H1 (cell line): ENCODE results near the gene DUOXA2. TPM values are rescaled to one million over a fixed set of nuclear protein-coding genes. Genes with fewer than 3 reads are reported as not detected.

Experiments used
- CTCF ChIA-PET: fragments of 300-600 bp; sonication (Branson Sonifier 250); formaldehyde crosslinking; loops from one replicate; lab custom pipeline; 2021; ENCODE audit not compliant: partially characterized antibody; lab: Charles Lee
- POLR2A ChIA-PET: fragments of 300-600 bp; sonication (Branson Sonifier 250); formaldehyde crosslinking; loops from one replicate; lab custom pipeline; 2021; ENCODE audit warnings: inconsistent platforms; ENCODE audit not compliant: partially characterized antibody; lab: Charles Lee
- DNase-seq, 2 experiments: peaks; one replicate each; pipeline versions ENCODE4 v3.0.0 to v3.0.0-alpha.2; 2010 to 2022; ENCODE audit warnings: low spot score in 2 of 2, low read depth in 1 of 2, mixed read lengths in 1 of 2
- FAIRE-seq: peaks from 2 replicates; lab custom pipeline; 2011; peaks lifted over from hg19 to GRCh38; lab: Jason Lieb, UNC
- H2AFZ ChIP-seq: 2 replicates; pipeline ENCODE4 v1.8.1; 2012; ENCODE audit warnings: low read length, inconsistent platforms
- H2AK5ac ChIP-seq: 2 replicates; pipeline ENCODE4 v1.6.1; 2013; ENCODE audit warnings: low read depth, low read length
- H2BK120ac ChIP-seq: replicated peaks from 2 replicates; pipeline ENCODE3; 2013; ENCODE audit warnings: low read depth, low read length, inconsistent platforms
- H2BK12ac ChIP-seq: 2 replicates; pipeline ENCODE4 v1.6.1; 2013; ENCODE audit warnings: low read depth, low read length
- H2BK15ac ChIP-seq: 2 replicates; pipeline ENCODE4 v1.6.1; 2013; ENCODE audit warnings: low read length
- H2BK20ac ChIP-seq: 2 replicates; pipeline ENCODE4 v1.6.1; 2013; ENCODE audit warnings: low read length
- H2BK5ac ChIP-seq: 2 replicates; pipeline ENCODE4 v1.6.1; 2013; ENCODE audit warnings: low read depth, low read length
- H3K14ac ChIP-seq: 2 replicates; pipeline ENCODE4 v1.6.1; 2013; ENCODE audit warnings: inconsistent platforms; ENCODE audit not compliant: insufficient read length
- H3K18ac ChIP-seq: 2 replicates; pipeline ENCODE4 v1.6.1; 2013; ENCODE audit warnings: low read length; ENCODE audit errors: extremely low read depth
- H3K23ac ChIP-seq: 2 replicates; pipeline ENCODE4 v1.6.1; 2013; ENCODE audit warnings: inconsistent platforms; ENCODE audit not compliant: insufficient read length
- H3K23me2 ChIP-seq: 2 replicates; pipeline ENCODE4 v1.6.1; 2013; ENCODE audit warnings: low read depth, low read length
- H3K27ac ChIP-seq: 2 replicates; pipeline ENCODE4 v1.6.1; 2011; ENCODE audit warnings: low read depth, low read length, inconsistent platforms
- H3K27me3 ChIP-seq, 4 experiments: replicated peaks in 1 of 4; 1 replicate in 1 of 4; 2 replicates in 3 of 4; pipeline versions ENCODE4 v1.6.1 to v1.8.1; 2011 to 2013; ENCODE audit warnings: low read length in 3 of 4, mild to moderate bottlenecking in 3 of 4, inconsistent platforms in 2 of 4, mixed read lengths in 2 of 4, moderate library complexity in 1 of 4; ENCODE audit not compliant: control insufficient read depth in 3 of 4, insufficient read depth in 3 of 4; ENCODE audit errors: extremely low read depth in 1 of 4
- H3K36me3 ChIP-seq, 4 experiments: 2 replicates each; pipeline versions ENCODE4 v1.6.1 to v1.8.1; 2011 to 2013; ENCODE audit warnings: mild to moderate bottlenecking in 4 of 4, low read length in 3 of 4, moderate library complexity in 2 of 4, control low read depth in 1 of 4, inconsistent platforms in 1 of 4; ENCODE audit not compliant: insufficient read depth in 4 of 4, control insufficient read depth in 2 of 4
- H3K4ac ChIP-seq: replicated peaks from 2 replicates; pipeline ENCODE3; 2013; ENCODE audit warnings: low read length, low read depth, mixed read lengths, inconsistent platforms; ENCODE audit not compliant: insufficient read length
- H3K4me1 ChIP-seq, 4 experiments: replicated peaks in 1 of 4; 1 replicate in 1 of 4; 2 replicates in 3 of 4; pipeline versions ENCODE4 v1.6.1 to v1.8.1; 2011 to 2013; ENCODE audit warnings: low read length in 3 of 4, inconsistent platforms in 2 of 4, mixed read lengths in 1 of 4; ENCODE audit not compliant: insufficient read depth in 4 of 4, control insufficient read depth in 3 of 4
- H3K4me2 ChIP-seq, 2 experiments: 2 replicates each; pipeline versions ENCODE4 v1.6.1 to v1.8.1; 2011 to 2013; ENCODE audit warnings: low read depth in 2 of 2, low read length in 2 of 2, control low read depth in 1 of 2, inconsistent platforms in 1 of 2, mild to moderate bottlenecking in 1 of 2; ENCODE audit not compliant: insufficient read depth in 1 of 2
- H3K4me3 ChIP-seq, 4 experiments: fragments of 200-600, 300-600 bp in 1 of 4; sonication (generic), shearing (Covaris generic), sonication (Bioruptor Twin) in 1 of 4; 2 replicates each; pipeline versions ENCODE4 v1.5.1 to v1.8.1; 2011 to 2016; ENCODE audit warnings: low read length in 4 of 4, low read depth in 3 of 4, control low read depth in 2 of 4, inconsistent platforms in 2 of 4, mild to moderate bottlenecking in 2 of 4, mixed read lengths in 1 of 4, moderate library complexity in 1 of 4; ENCODE audit not compliant: insufficient read depth in 2 of 4; ENCODE audit errors: extremely low read depth in 1 of 4
- H3K56ac ChIP-seq: replicated peaks from 2 replicates; pipeline ENCODE3; 2013; ENCODE audit warnings: low read depth, mild to moderate bottlenecking, mixed read lengths, low read length, inconsistent platforms; ENCODE audit not compliant: insufficient read length
- H3K79me1 ChIP-seq: 2 replicates; pipeline ENCODE4 v1.6.1; 2013; ENCODE audit warnings: low read depth, low read length, control low read depth
- H3K79me2 ChIP-seq, 2 experiments: 2 replicates each; pipeline versions ENCODE4 v1.6.1 to v1.8.1; 2012 to 2013; ENCODE audit warnings: low read length in 2 of 2, mild to moderate bottlenecking in 2 of 2, inconsistent platforms in 1 of 2; ENCODE audit not compliant: insufficient read depth in 2 of 2, control insufficient read depth in 1 of 2
- H3K9ac ChIP-seq, 4 experiments: replicated peaks in 1 of 4; 1 replicate in 1 of 4; 2 replicates in 3 of 4; pipeline versions ENCODE4 v1.6.1 to v1.8.1; 2011 to 2013; ENCODE audit warnings: low read depth in 3 of 4, low read length in 3 of 4, control low read depth in 2 of 4, mild to moderate bottlenecking in 2 of 4, moderate library complexity in 2 of 4, inconsistent platforms in 1 of 4; ENCODE audit errors: extremely low read depth in 1 of 4
- H3K9me3 ChIP-seq, 2 experiments: 2 replicates each; pipeline versions ENCODE4 v1.6.1 to v1.8.1; 2012 to 2013; ENCODE audit warnings: mild to moderate bottlenecking in 2 of 2, moderate library complexity in 2 of 2, control low read depth in 1 of 2, inconsistent platforms in 1 of 2, low read depth in 1 of 2, low read length in 1 of 2, mixed read lengths in 1 of 2; ENCODE audit not compliant: insufficient read depth in 2 of 2
- H4K20me1 ChIP-seq, 2 experiments: replicated peaks in 1 of 2; 2 replicates each; pipeline versions ENCODE3 to v1.8.1; 2011 to 2013; ENCODE audit warnings: inconsistent platforms in 2 of 2, low read length in 2 of 2, mild to moderate bottlenecking in 1 of 2; ENCODE audit not compliant: insufficient read depth in 2 of 2, control insufficient read depth in 1 of 2
- H4K5ac ChIP-seq: 2 replicates; pipeline ENCODE4 v1.6.1; 2013; ENCODE audit warnings: low read length, low read depth, mixed read lengths, inconsistent platforms; ENCODE audit not compliant: insufficient read length
- H4K8ac ChIP-seq: 2 replicates; pipeline ENCODE4 v1.8.0; 2013; ENCODE audit warnings: mild to moderate bottlenecking, moderate library complexity, low read length, inconsistent platforms; ENCODE audit not compliant: insufficient read depth; ENCODE audit errors: extremely low read depth
- H4K91ac ChIP-seq: replicated peaks from 2 replicates; pipeline ENCODE3; 2013; ENCODE audit warnings: low read length, mixed read lengths, inconsistent platforms; ENCODE audit not compliant: insufficient read length
- EGR1 ChIP-seq: IDR thresholded peaks from 2 replicates; pipeline ENCODE4 v1.6.1; 2011; ENCODE audit warnings: low read depth, low read length, borderline replicate concordance
- PHF8 ChIP-seq: fragments of 200-600 bp; sonication (generic); conservative IDR thresholded peaks from 2 replicates; pipeline ENCODE4 v1.7.1; 2012; ENCODE audit warnings: low read depth, mild to moderate bottlenecking, inconsistent platforms, low read length, moderate library complexity
- RAD21 ChIP-seq, 2 experiments: IDR thresholded peaks in 1 of 2; conservative IDR thresholded peaks in 1 of 2; 2 replicates each; pipeline ENCODE4 v1.6.1; 2011; ENCODE audit warnings: low read depth in 2 of 2, low read length in 2 of 2, improper control_type of control experiment in 1 of 2, inconsistent platforms in 1 of 2, mild to moderate bottlenecking in 1 of 2, moderate library complexity in 1 of 2
- RXRA ChIP-seq: IDR thresholded peaks from 2 replicates; pipeline ENCODE4 v1.6.1; 2011; ENCODE audit warnings: low read depth, mild to moderate bottlenecking, low read length, moderate library complexity; ENCODE audit not compliant: insufficient read depth
- SIRT6 ChIP-seq: IDR thresholded peaks from one replicate; pipeline ENCODE4 v1.7.1; 2012; ENCODE audit warnings: low read length, inconsistent platforms
- SIX5 ChIP-seq: IDR thresholded peaks from 2 replicates; pipeline ENCODE4 v1.6.1; 2011; ENCODE audit warnings: mild to moderate bottlenecking, low read depth, low read length
- SP1 ChIP-seq: IDR thresholded peaks from 2 replicates; pipeline ENCODE4 v1.6.1; 2011; ENCODE audit warnings: low read depth, low read length
- SP2 ChIP-seq: IDR thresholded peaks from 2 replicates; pipeline ENCODE4 v1.6.1; 2012; ENCODE audit warnings: mild to moderate bottlenecking, low read length, inconsistent platforms
- TEAD4 ChIP-seq: IDR thresholded peaks from 2 replicates; pipeline ENCODE4 v1.6.1; 2012; ENCODE audit warnings: low read depth, low read length, inconsistent platforms, mixed read lengths
- WGBS, 2 experiments: shearing (Covaris generic) in 1 of 2; methylation state at CpG; one replicate each; pipeline versions ENCODE4 v1.1.6 to v1.1.7; 2013 to 2015; ENCODE audit warnings: low lambda C conversion rate in 2 of 2, mixed read lengths in 2 of 2, inconsistent platforms in 1 of 2, low coverage in 1 of 2, missing lambda C conversion rate in 1 of 2; ENCODE audit not compliant: insufficient replicate concordance in 2 of 2, insufficient coverage in 1 of 2, insufficient read length in 1 of 2; ENCODE audit errors: extremely low coverage in 1 of 2, missing lambda C conversion rate in 1 of 2; 5-methylcytosine and 5-hydroxymethylcytosine counted together
- polyA plus RNA-seq, 7 experiments: library from polyadenylated mRNA; depleted of rRNA in 3 of 7; stranded (reverse) in 5 of 7; unstranded in 2 of 7; fragments of >200 nt in 5 of 7; fragments of 200-250 nt in 2 of 7; gene quantifications; 1 replicate in 5 of 7; 2 replicates in 1 of 7; 4 replicates in 1 of 7; pipeline versions ENCODE4 v1.2.1 to v1.2.3, GENCODE V29; 2011 to 2013; ENCODE audit warnings: missing spikeins in 2 of 7, mixed read lengths in 2 of 7
- total RNA-seq: library from RNA; stranded (reverse); fragmentation: NEBNext Ultra II Directional; extraction: Animal tissue kit (Norgen Biotek cat#: 25700); gene quantifications from 2 replicates; pipeline ENCODE4 v1.2.1, GENCODE V29; 2021
- TF ChIP-seq, protein P1 (sequence below): IDR thresholded peaks from 2 replicates; pipeline ENCODE4 v1.6.1; 2012; ENCODE audit warnings: inconsistent platforms

DUOXA2 gene
- total and polyA plus RNA-seq, 2 of the 8 experiments (the other 6 are each of a cell fraction or from before 2014, with no cell fraction given), result 0.05 TPM; not detected in 1

DNA sequence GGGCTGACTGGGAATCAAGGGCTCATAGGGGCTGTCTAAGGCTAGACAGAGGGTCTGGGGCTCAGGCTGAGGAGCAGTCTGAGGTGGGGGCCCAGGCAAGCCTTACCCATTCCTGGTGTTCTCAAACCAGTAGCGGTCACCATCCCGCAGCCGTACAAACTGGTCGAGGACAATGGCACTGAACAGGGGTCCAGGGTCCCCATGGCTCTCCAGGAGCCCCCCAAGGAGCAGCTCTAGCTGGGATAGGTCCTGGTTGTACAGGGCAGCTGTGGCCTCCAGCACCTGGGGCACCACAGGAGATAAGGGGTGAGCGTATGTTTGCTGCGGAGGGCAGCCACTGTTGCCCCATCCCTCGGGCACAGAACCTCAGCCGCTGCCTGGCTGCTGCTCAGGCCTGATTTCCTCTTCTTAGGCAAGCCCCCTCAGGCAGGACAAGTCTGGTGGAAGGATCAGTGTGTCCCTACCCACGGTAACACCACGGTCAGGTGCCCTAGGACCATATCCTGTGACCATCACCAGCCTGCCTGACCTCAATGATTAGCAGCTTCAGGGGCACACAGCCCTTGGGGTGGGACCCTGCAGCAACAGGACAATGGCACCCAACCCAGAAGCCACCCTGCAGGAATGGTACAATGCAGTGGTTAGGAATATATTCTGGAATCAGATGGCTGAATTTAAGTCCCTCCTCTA, 6.0 kb upstream of the DUOXA2 start:
- Histone ChIP-seq H3K14ac (no peak overlapping the region), H3K18ac (no peak overlapping the region), H4K8ac (no peak overlapping the region), H3K23me2 (peaks cover 4% of the 10 kb centered on the region; the same call in 1 of the 2 replicates), H3K27me3 (peaks cover 35 to 50% (median 41%) of the 10 kb centered on the region in 4 experiments), H3K36me3 (peaks cover 0 to 3% (median 0%) of the 10 kb centered on the region in 4 experiments; a peak in 1 of 8 replicates), H3K79me1 (no peaks in the 10 kb centered on the region), H3K4me2 (no peak overlapping the region), H2BK12ac (no peak overlapping the region), H3K79me2 (no peaks in the 10 kb centered on the region), H3K4me1 (peaks cover 0 to 14% (median 9%) of the 10 kb centered on the region in 4 experiments; a peak in 5 of 7 replicates), H2AK5ac (peak overlapping the region; percentile 45; the same call in 1 of the 2 replicates), H3K27ac (no peak overlapping the region), H3K4me3 (no peak overlapping the region), H3K9ac (no peak overlapping the region), H3K23ac (no peak overlapping the region), H2BK120ac (no peak overlapping the region), H3K9me3 (no peaks in the 10 kb centered on the region; a peak in 1 of 4 replicates), H2BK20ac (no peak overlapping the region), H3K56ac (no peak overlapping the region), H2BK15ac (no peak overlapping the region), H4K20me1 (peaks cover 3 to 11% of the 10 kb centered on the region in 2 experiments), H4K5ac (no peak overlapping the region), H4K91ac (no peak overlapping the region), H2BK5ac (0 out of 2 replicates have a peak overlapping the region, but pooled peaks have one; percentile 8), H3K4ac (no peak overlapping the region), H2AFZ (no peak overlapping the region)
- POLR2A ChIA-PET, result no interaction called here
- WGBS, 2 experiments, result 93% methylated on average over 10 of the region's 10 CpGs; no CpG with 5 or more reads in 1 of the 2 experiments
- FAIRE-seq, result no peak
- no peak for DNase-seq
- CTCF ChIA-PET, result interaction anchor here (3.3 kb wide), 1 partner anchor 10 kb away, joined by 22 read pairs; no protein-coding TSS in a partner anchor
- TF ChIP-seq RXRA (no peak), RAD21 (IDR thresholded peaks at IDR 0.05 in 1 of 2, conservative IDR thresholded peaks at IDR 0.05 in 1 of 2; ENCODE audit: low read depth in 2 of 2, low read length in 2 of 2) (no peak), SIX5 (no peak), PHF8 (no peak), TEAD4 (no peak), EGR1 (no peak), SP2 (no peak), SIRT6 (no peak), SP1 (no peak)
- TF ChIP-seq, protein P1, sequence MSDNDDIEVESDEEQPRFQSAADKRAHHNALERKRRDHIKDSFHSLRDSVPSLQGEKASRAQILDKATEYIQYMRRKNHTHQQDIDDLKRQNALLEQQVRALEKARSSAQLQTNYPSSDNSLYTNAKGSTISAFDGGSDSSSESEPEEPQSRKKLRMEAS, result no peak
